Activated naive CD4-positive, alpha-beta T cell treated with anti-CD3 and anti-CD28 coated beads, Interleukin-2, amount 10 ng/mL, durations not matched to agents 7 days and 5 days (primary cell): ENCODE data around the gene CCDC63.

Source experiments
- CTCF ChIA-PET: fragments of 350-600 bp; sonication (Branson Sonifier 250); formaldehyde crosslinking; loops from one replicate; lab custom pipeline; 2021; ENCODE audit warnings: antibody characterized with exemption; lab: Charles Lee
- DNase-seq: peaks from one replicate; pipeline ENCODE4 v3.0.0-alpha.2; 2020
- H3K27ac Mint-ChIP-seq: one replicate; pipeline ENCODE4 v1.8.0; 2021; ENCODE audit warnings: mild to moderate bottlenecking, moderate library complexity, mixed read lengths
- H3K27me3 Mint-ChIP-seq: one replicate; pipeline ENCODE4 v1.8.0; 2021; ENCODE audit warnings: mild to moderate bottlenecking, mixed read lengths
- H3K36me3 Mint-ChIP-seq: one replicate; pipeline ENCODE4 v1.8.0; 2021; ENCODE audit warnings: mixed read lengths
- H3K4me1 Mint-ChIP-seq: one replicate; pipeline ENCODE4 v1.8.0; 2021; ENCODE audit warnings: mixed read lengths
- H3K4me3 Mint-ChIP-seq: one replicate; pipeline ENCODE4 v1.8.0; 2021; ENCODE audit warnings: mild to moderate bottlenecking, moderate library complexity, mixed read lengths
- H3K9me3 Mint-ChIP-seq: one replicate; pipeline ENCODE4 v1.8.0; 2021; ENCODE audit warnings: mixed read lengths

Gene CCDC63

DNA sequence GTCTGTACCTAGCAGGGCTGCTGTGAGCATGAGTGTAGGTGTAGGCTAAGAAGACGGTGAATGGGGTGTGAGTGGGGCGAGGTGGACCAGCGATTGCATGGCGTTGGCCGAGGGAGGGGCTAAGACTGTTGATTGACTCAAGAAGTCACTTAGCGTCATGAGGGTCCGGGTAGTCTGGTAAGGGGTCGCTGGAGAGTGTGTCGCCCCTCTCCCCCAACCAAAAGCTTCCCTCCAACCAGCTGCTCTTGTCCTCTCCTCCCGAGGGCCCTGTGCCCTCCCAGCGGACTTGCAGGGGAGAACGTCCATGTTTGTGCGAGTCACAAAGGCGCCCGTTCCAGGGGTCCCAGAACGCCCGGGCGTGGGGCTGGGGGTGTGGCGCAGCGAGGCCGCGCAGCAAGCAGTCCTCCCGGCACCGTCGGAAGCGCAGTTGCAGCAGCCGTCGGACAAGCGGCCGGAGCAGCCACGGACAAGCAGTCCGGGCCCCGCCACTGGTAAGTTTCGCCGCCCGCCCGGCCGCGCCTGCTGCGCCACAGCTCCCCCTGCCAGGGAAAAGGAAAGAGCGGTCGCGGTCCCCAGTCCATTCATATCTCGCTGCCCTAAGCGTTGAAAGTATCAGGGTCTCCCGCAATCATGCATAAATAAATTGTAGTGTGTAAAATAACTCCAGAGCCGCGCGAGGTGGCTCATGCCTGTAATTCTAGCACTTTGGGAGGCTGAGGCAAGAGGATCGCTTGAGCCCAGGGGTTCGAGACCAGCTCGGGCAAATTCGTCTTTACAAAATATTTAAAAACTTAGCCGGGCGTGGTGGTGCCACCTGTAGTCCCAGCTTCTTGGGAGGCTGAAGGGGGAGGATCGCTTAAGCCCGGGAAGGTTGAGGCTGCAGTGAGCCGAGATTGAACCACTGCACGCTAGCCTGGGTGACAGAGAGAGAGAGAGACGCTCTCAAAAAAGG, at the start of gene CCDC63:
Gene CCDC63, plus strand, starts transcription at position 373 of the 952 bp plus-strand sequence. CDS start 5,968 bp downstream, outside the sequence.
- CTCF ChIA-PET = interaction anchor here (1.5 kb wide), 1 partner anchor 41 kb away, joined by 3 read pairs; no protein-coding TSS in a partner anchor
- Mint-ChIP-seq H3K9me3 (no peaks in the 10 kb centered on the region), H3K4me1 (peaks cover 6% of the 10 kb centered on the region), H3K36me3 (no peaks in the 10 kb centered on the region), H3K4me3 (peak within 1 kb of the TSS; percentile 75), H3K27me3 (peaks cover 90% of the 10 kb centered on the region), H3K27ac (no peak within 1 kb of the TSS)
- DNase-seq = peak; percentile 42

DNA sequence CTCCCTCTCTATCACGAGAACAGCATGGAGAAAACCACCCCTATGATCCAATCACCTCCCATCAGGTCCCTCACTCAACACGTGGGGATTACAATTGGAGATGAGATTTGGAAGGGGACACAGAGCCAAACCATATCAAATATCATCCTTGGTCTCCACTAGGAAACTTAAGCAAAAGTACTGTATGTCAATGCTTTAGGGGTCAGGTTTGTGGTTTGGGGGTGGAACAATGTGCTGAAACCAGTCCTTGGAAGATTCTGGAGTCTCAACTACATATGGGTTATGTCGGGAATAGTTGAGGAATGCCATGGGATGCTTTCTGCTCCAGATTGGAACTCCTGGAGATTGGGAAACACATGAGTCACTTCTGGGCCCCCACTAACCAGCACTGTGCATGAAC, 48.3 kb upstream of the CCDC63 start:
- peaks cover 6% of the 10 kb centered on the region for H3K9me3 Mint-ChIP-seq
- no peaks in the 10 kb centered on the region for H3K4me1 Mint-ChIP-seq
- CTCF ChIA-PET = no interaction called here
- H3K4me3 Mint-ChIP-seq = no peak overlapping the region
- no peaks in the 10 kb centered on the region for H3K36me3 Mint-ChIP-seq
- no peak for DNase-seq
- no peak overlapping the region for H3K27ac Mint-ChIP-seq
- peaks cover 3% of the 10 kb centered on the region for H3K27me3 Mint-ChIP-seq

DNA sequence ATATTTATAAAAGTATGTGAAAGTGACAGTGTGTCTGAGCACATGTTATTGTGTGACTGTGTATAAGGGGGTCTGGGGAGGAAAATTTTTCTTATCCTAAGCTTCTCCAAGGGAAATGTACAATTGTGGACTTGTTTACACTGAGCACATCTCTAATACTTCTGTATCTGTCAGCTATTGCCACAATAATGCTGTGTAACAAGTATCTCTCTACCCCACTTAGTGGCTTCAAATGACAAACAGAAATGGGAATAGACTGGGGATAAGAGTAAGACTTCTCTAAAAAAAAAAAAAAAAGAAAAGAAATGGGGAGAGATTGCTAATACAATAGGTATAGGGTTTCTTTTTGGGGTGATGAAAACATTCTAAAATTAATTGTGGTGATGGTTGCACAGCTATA, 44.3 kb upstream of the CCDC63 start:
- no peaks in the 10 kb centered on the region for H3K27me3 Mint-ChIP-seq
- CTCF ChIA-PET = no interaction called here
- H3K4me1 Mint-ChIP-seq = no peaks in the 10 kb centered on the region
- H3K36me3 Mint-ChIP-seq = peaks cover 2% of the 10 kb centered on the region
- no peak overlapping the region for H3K4me3 Mint-ChIP-seq
- no peak overlapping the region for H3K27ac Mint-ChIP-seq
- H3K9me3 Mint-ChIP-seq = peaks cover 17% of the 10 kb centered on the region
- DNase-seq = no peak

DNA sequence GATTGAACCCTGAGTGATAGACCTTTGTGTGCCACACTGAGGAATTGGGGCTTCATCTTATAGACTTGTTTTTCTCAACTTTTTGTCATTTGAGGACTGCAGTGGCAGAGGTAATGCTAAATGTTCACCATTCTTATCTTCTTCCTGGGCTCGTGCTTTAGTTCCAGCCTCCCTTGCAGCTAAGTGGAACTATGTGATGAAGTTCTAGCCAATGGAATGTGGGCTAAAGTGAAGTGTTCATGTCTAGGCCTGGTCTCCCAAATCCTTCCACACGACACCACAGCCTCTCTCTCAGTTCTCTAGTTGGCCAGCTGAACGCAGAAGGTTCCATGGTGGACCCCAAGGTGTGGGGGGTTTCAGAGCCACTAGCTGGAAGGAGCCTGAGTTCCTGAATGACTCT, 42.4 kb upstream of the CCDC63 start:
- CTCF ChIA-PET = interaction anchor here (0.7 kb wide), 1 partner anchor 77 kb away, joined by 3 read pairs; no protein-coding TSS in a partner anchor
- Mint-ChIP-seq H3K36me3 (peaks cover 2% of the 10 kb centered on the region), H3K4me3 (no peak overlapping the region), H3K27ac (no peak overlapping the region), H3K4me1 (no peaks in the 10 kb centered on the region), H3K9me3 (peaks cover 17% of the 10 kb centered on the region), H3K27me3 (no peaks in the 10 kb centered on the region)
- DNase-seq = no peak

DNA sequence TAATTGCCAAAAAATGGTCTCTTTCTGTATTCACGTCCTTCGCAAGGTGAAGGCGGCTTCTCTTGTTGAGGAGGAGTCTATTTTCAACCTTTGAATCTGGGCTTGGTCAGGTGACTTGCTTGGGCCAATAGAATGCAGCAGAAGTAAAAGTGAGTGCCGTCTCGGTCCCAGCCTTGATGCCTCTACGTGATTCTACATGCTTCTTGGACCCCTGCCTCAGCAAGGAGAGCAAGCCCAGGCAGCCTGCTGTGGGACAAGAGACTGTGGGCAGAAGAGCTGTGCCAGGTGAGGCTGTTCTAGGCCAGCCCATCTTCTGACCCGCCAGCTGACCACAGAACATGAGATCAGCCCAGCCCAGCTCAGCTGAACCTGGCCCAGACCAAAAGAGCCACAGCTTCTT, 39.1 kb upstream of the CCDC63 start:
- peaks cover 15% of the 10 kb centered on the region for H3K9me3 Mint-ChIP-seq
- no peak overlapping the region for H3K4me3 Mint-ChIP-seq
- no peak overlapping the region for H3K27ac Mint-ChIP-seq
- no peaks in the 10 kb centered on the region for H3K4me1 Mint-ChIP-seq
- peaks cover 2% of the 10 kb centered on the region for H3K36me3 Mint-ChIP-seq
- DNase-seq = no peak
- H3K27me3 Mint-ChIP-seq = peaks cover 9% of the 10 kb centered on the region
- CTCF ChIA-PET = no interaction called here

DNA sequence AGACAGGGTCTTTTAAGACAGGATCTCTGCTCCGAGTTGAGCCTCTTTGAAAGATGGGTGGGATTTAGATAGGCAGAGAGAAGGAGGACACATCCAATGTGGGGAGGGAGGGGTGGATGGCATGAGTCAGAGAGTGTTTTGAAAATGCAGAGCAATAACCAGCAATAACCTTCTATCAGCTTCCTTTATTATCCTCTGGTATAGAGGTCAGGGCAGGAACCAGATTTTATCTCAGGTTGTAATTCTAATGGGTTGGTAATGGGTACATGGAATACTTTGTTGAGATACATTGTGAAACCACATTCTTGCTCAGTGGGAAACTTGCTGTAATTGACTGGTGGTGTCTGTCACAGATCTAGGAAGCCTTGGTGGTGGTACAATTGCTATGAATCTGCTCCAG, 37.6 kb upstream of the CCDC63 start:
- H3K4me3 Mint-ChIP-seq = no peak overlapping the region
- CTCF ChIA-PET = no interaction called here
- H3K27ac Mint-ChIP-seq = no peak overlapping the region
- DNase-seq = no peak
- no peaks in the 10 kb centered on the region for H3K36me3 Mint-ChIP-seq
- no peaks in the 10 kb centered on the region for H3K4me1 Mint-ChIP-seq
- H3K27me3 Mint-ChIP-seq = peaks cover 23% of the 10 kb centered on the region
- peaks cover 5% of the 10 kb centered on the region for H3K9me3 Mint-ChIP-seq

DNA sequence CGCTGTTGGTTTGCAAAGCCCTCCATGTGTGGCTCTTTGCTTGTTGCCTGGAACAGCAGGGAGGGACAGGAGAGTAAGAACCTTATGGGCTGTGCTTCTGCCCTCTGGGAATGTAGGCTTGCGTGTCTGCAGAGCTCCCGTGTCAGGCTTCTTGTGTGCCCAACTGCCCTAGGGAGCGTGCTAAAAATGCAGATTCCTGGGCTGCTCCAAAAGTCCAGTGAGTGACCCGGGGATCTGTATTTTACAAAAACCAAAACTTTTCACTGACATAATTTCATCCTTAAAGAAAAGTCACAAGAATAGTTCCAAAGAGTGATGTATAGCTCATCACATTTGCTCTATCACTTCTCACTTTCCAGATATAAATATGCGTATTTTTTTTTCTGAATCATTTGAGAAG, 34.8 kb upstream of the CCDC63 start:
- H3K4me3 Mint-ChIP-seq = no peak overlapping the region
- no peaks in the 10 kb centered on the region for H3K36me3 Mint-ChIP-seq
- no peak overlapping the region for H3K27ac Mint-ChIP-seq
- H3K27me3 Mint-ChIP-seq = peaks cover 32% of the 10 kb centered on the region
- H3K9me3 Mint-ChIP-seq = no peaks in the 10 kb centered on the region
- CTCF ChIA-PET = interaction anchor here (1.6 kb wide), 1 partner anchor 10 kb away, joined by 3 read pairs; no protein-coding TSS in a partner anchor
- no peak for DNase-seq
- H3K4me1 Mint-ChIP-seq = no peaks in the 10 kb centered on the region

DNA sequence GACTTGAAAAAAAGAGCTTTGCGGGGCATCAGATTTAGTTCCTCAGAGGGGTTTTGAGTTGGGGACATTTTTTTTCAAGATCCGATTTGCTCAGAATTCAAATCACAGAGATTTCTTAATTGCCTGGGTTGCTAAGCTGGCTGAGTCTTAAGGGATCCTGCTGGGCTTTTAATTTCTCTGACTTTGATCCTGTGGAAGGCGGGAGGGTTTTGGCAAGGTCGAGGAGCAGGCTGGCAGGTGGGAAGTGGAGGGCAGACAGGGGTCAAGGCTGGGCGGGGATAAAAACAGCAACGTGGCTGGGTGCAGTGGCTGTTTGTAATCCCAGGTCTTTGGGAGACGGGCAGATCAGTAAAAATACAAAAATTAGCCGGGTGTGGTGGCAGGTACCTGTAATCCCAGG, 33.5 kb upstream of the CCDC63 start:
- H3K4me3 Mint-ChIP-seq = no peak overlapping the region
- CTCF ChIA-PET = interaction anchor here (1.2 kb wide), 1 partner anchor 16 kb away, joined by 3 read pairs; no protein-coding TSS in a partner anchor
- H3K4me1 Mint-ChIP-seq = no peaks in the 10 kb centered on the region
- H3K27me3 Mint-ChIP-seq = peaks cover 32% of the 10 kb centered on the region
- H3K27ac Mint-ChIP-seq = no peak overlapping the region
- no peaks in the 10 kb centered on the region for H3K36me3 Mint-ChIP-seq
- no peaks in the 10 kb centered on the region for H3K9me3 Mint-ChIP-seq
- DNase-seq = no peak

DNA sequence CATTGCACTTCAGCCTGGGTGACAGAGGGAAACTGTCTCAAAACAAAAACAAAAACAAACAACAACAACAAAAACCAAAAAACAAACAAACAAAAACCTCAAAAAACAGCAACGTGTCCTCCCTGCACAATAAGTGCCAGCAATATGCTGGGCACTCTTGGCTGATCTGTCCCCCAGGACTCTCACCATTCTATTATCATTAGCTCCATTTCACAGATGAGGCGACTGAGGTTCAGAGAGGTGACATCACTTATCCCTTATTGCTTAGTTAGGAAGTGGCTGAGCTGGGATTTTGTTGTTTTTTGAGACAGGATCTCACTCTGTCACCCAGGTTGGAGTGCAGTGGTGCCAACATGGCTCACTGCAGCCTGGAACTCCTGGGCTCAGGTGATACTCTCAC, 33.0 kb upstream of the CCDC63 start:
- DNase-seq = no peak
- Mint-ChIP-seq H3K4me1 (no peaks in the 10 kb centered on the region), H3K27me3 (peaks cover 32% of the 10 kb centered on the region), H3K4me3 (no peak overlapping the region), H3K27ac (no peak overlapping the region), H3K9me3 (no peaks in the 10 kb centered on the region), H3K36me3 (no peaks in the 10 kb centered on the region)
- CTCF ChIA-PET = interaction anchor here (1.0 to 1.2 kb wide), 3 partner anchors 13 to 18 kb away, joined by 3 read pairs; no protein-coding TSS in a partner anchor

DNA sequence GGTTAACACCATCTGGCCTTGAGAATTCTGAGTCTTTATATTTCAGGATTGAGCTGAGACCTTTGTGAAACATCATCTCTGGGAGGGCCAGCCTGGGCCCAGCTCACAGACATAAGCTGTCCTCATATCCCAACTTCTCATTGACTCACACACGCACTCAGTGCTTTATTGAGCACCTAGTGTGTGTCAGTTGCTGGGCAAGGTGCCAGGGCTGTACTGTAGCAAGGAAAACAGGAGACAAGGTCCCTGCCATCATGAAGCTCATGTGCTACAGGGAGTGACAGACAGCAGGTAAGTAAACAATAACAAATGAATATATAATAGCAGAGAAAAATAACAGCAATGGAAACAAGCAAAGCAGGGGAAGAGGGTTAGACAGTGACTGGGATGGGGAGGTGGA, 30.5 kb upstream of the CCDC63 start:
- CTCF ChIA-PET = no interaction called here
- Mint-ChIP-seq H3K4me1 (no peaks in the 10 kb centered on the region), H3K36me3 (no peaks in the 10 kb centered on the region), H3K9me3 (no peaks in the 10 kb centered on the region), H3K4me3 (no peak overlapping the region), H3K27me3 (peaks cover 44% of the 10 kb centered on the region), H3K27ac (no peak overlapping the region)
- no peak for DNase-seq

DNA sequence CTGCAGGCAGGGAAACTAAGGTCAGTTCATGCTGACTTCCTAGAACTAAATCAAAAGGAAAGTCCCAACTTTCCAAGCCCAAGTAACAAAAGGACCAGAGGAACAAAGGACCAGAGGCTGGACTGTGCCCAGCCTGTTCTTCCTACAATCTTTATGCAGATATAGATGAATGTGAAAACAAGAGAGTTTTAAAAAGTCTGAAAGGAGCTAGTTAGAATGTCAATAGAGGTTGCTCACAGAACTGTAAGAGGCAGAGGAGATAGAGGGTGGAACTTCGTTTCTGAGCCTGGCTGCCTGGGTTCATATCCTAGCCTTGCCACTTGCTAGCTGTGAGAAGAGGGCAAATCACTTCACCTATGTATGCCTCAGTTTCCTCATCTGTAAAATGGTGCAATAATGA, 30.0 kb upstream of the CCDC63 start:
- H3K27ac Mint-ChIP-seq = no peak overlapping the region
- no peaks in the 10 kb centered on the region for H3K4me1 Mint-ChIP-seq
- peaks cover 40% of the 10 kb centered on the region for H3K27me3 Mint-ChIP-seq
- H3K36me3 Mint-ChIP-seq = no peaks in the 10 kb centered on the region
- no peaks in the 10 kb centered on the region for H3K9me3 Mint-ChIP-seq
- CTCF ChIA-PET = no interaction called here
- no peak for DNase-seq
- no peak overlapping the region for H3K4me3 Mint-ChIP-seq

DNA sequence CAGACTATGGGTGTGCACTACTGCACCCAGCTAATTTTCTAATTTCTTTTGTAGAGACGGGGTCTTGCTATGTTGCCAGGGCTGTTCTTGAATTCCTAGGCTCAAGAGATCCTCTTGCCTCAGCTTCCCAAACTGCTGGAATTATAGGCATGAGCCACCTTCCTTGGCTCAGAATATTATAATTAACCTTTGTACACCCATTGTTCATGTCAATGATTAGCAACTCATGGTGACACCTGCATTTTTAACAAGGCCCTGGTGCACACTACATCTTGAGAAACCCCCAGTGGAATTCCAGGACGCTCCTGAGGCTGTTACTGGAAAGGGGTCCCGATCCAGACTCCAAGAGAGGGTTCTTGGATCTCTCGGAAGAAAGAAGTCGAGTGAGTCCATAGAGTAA, 28.3 kb upstream of the CCDC63 start:
- H3K9me3 Mint-ChIP-seq = no peaks in the 10 kb centered on the region
- DNase-seq = no peak
- CTCF ChIA-PET = no interaction called here
- H3K4me1 Mint-ChIP-seq = no peaks in the 10 kb centered on the region
- H3K27me3 Mint-ChIP-seq = peaks cover 32% of the 10 kb centered on the region
- no peaks in the 10 kb centered on the region for H3K36me3 Mint-ChIP-seq
- H3K27ac Mint-ChIP-seq = no peak overlapping the region
- H3K4me3 Mint-ChIP-seq = no peak overlapping the region

DNA sequence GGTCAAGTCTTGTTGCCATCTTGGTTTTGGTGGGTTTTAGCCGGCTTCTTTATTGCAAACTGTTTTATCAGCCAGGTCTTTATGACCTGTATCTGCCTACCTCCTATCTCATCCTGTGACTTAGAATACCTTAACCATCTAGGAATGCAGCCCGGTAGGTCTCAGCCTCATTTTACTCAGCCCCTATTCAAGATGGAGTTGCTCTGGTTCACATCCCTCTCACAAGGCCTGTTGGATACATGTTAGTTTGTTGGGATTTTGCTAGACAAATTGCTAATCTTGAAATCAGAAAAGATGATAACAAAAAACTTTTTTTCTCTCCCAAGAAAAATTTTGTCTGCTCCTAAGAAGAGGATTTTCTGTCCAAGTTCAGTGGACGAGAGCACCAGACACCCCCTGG, 27.6 kb upstream of the CCDC63 start:
- DNase-seq = no peak
- no peak overlapping the region for H3K27ac Mint-ChIP-seq
- no peak overlapping the region for H3K4me3 Mint-ChIP-seq
- no peaks in the 10 kb centered on the region for H3K9me3 Mint-ChIP-seq
- peaks cover 28% of the 10 kb centered on the region for H3K27me3 Mint-ChIP-seq
- H3K36me3 Mint-ChIP-seq = no peaks in the 10 kb centered on the region
- CTCF ChIA-PET = no interaction called here
- no peaks in the 10 kb centered on the region for H3K4me1 Mint-ChIP-seq

DNA sequence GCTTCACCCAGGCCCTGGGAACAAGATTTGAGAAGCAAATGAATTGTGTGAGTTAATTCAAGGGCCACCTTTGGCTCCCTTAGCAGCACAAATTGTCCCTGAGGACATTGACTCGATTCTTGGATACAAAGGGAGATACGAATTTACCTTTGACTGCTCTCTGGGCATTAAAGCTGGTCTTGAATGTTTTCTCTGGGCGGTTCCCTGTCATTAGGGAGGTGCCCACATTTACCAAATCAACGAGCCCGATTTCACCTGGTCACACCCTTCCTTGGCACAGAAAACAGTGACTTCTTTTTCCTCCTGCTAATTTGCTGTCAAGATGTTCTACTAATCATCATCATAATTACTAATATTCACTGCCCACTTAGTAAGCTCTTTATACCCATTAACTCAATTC, 27.1 kb upstream of the CCDC63 start:
- H3K4me1 Mint-ChIP-seq = no peaks in the 10 kb centered on the region
- no peak overlapping the region for H3K27ac Mint-ChIP-seq
- no peak overlapping the region for H3K4me3 Mint-ChIP-seq
- peaks cover 32% of the 10 kb centered on the region for H3K27me3 Mint-ChIP-seq
- DNase-seq = no peak
- H3K36me3 Mint-ChIP-seq = no peaks in the 10 kb centered on the region
- H3K9me3 Mint-ChIP-seq = no peaks in the 10 kb centered on the region
- CTCF ChIA-PET = no interaction called here

DNA sequence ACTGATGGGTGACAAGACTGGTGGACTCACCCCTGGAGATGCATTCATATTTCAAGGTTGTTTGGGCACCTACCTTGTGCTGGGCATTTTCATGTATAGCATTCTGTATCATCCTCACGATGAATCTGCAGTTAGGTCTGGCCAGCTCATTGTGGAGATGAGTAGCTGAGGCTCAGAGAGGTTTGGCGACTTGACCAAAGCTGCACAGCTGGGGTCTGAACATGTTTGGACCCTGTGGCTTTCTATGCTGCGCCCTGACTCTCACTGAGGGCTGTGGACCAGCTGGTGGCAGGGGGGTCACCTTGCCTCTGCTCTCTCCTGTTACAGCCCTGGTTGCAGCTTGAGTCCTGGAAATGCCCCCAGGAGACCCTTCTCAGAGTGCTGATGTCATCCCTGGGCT, 24.9 kb upstream of the CCDC63 start:
- H3K9me3 Mint-ChIP-seq = no peaks in the 10 kb centered on the region
- no peak for DNase-seq
- H3K4me3 Mint-ChIP-seq = no peak overlapping the region
- CTCF ChIA-PET = interaction anchor here (1.0 to 2.0 kb wide), 3 partner anchors 10 to 89 kb away, joined by 3 to 5 read pairs (median 3); no protein-coding TSS in a partner anchor
- peaks cover 30% of the 10 kb centered on the region for H3K27me3 Mint-ChIP-seq
- no peak overlapping the region for H3K27ac Mint-ChIP-seq
- H3K4me1 Mint-ChIP-seq = peaks cover 4% of the 10 kb centered on the region
- H3K36me3 Mint-ChIP-seq = no peaks in the 10 kb centered on the region
